ENCODE data around the gene DHRSX. TPM values are rescaled to one million over a fixed set of nuclear protein-coding genes. Genes with fewer than 3 reads are reported as not detected.

The DHRSX gene
- total and polyA plus RNA-seq, 2 of the 8 experiments (the other 6 are each of a cell fraction or from before 2014, with no cell fraction given), result 35.1 to 43.4 TPM

GRCh38 chrX:2487366-2487765 is 13.4 kb downstream of the DHRSX start:
- H2AFZ ChIP-seq (ENCODE audit: low read length), result no peak overlapping the region
- H4K20me1 ChIP-seq (replicated peaks in 1 of 2; ENCODE audit: control insufficient read depth in 1 of 2, insufficient read depth in 2 of 2, low read length in 2 of 2), result peaks cover 12 to 18% of the 10 kb centered on the region in 2 experiments
- peaks cover 2% of the 10 kb centered on the region; the same call in 1 of the 2 replicates for H3K23me2 ChIP-seq (ENCODE audit: low read depth, low read length)
- ChIA-PET CTCF (ENCODE audit: partially characterized antibody) (no interaction called here), POLR2A (ENCODE audit: partially characterized antibody) (no interaction called here)
- no peak overlapping the region for H2BK15ac ChIP-seq (ENCODE audit: low read length)
- H2BK5ac ChIP-seq (ENCODE audit: low read depth, low read length), result no peak overlapping the region
- H4K5ac ChIP-seq (ENCODE audit: insufficient read length, low read depth, low read length), result no peak overlapping the region
- no peak overlapping the region for H3K4ac ChIP-seq (replicated peaks; ENCODE audit: insufficient read length, low read depth, low read length)
- DNase-seq (ENCODE audit: low read depth in 1 of 2, low spot score in 2 of 2) (no peak), FAIRE-seq (no peak)
- H2BK120ac ChIP-seq (replicated peaks; ENCODE audit: low read depth, low read length), result no peak overlapping the region
- H3K56ac ChIP-seq (replicated peaks; ENCODE audit: insufficient read length, low read depth, low read length), result no peak overlapping the region
- no peak overlapping the region for H3K14ac ChIP-seq (ENCODE audit: insufficient read length)
- no peak overlapping the region for H2BK12ac ChIP-seq (ENCODE audit: low read depth, low read length)
- no peaks in the 10 kb centered on the region for H3K9me3 ChIP-seq (ENCODE audit: insufficient read depth in 2 of 2, low read depth in 1 of 2, low read length in 1 of 2)
- H3K23ac ChIP-seq (ENCODE audit: insufficient read length), result no peak overlapping the region
- no peak overlapping the region for H3K4me3 ChIP-seq (ENCODE audit: extremely low read depth in 1 of 4, insufficient read depth in 2 of 4, low read depth in 3 of 4, low read length in 4 of 4)
- WGBS, 2 experiments (ENCODE audit: extremely low coverage in 1 of 2, insufficient coverage in 1 of 2, insufficient read length in 1 of 2, insufficient replicate concordance in 2 of 2, low coverage in 1 of 2, low lambda C conversion rate in 2 of 2, missing lambda C conversion rate in 1 of 2), result 93% methylated on average over 16 of the region's 16 CpGs; no CpG with 5 or more reads in 1 of the 2 experiments
- H3K4me2 ChIP-seq (ENCODE audit: insufficient read depth in 1 of 2, low read depth in 2 of 2, low read length in 2 of 2), result no peak overlapping the region
- no peak overlapping the region for H4K8ac ChIP-seq (ENCODE audit: extremely low read depth, insufficient read depth, low read length)
- H2AK5ac ChIP-seq (ENCODE audit: low read depth, low read length), result no peak overlapping the region
- no peak overlapping the region for H3K27ac ChIP-seq (ENCODE audit: low read depth, low read length)
- no peaks in the 10 kb centered on the region for H3K27me3 ChIP-seq (replicated peaks in 1 of 4; ENCODE audit: control insufficient read depth in 3 of 4, extremely low read depth in 1 of 4, insufficient read depth in 3 of 4, low read length in 3 of 4)
- H3K4me1 ChIP-seq (replicated peaks in 1 of 4; ENCODE audit: control insufficient read depth in 3 of 4, insufficient read depth in 4 of 4, low read length in 3 of 4), result peaks cover 5 to 13% (median 10%) of the 10 kb centered on the region in 4 experiments
- no peak overlapping the region for H3K9ac ChIP-seq (replicated peaks in 1 of 4; ENCODE audit: extremely low read depth in 1 of 4, low read depth in 3 of 4, low read length in 3 of 4)
- H3K18ac ChIP-seq (ENCODE audit: extremely low read depth, low read length), result no peak overlapping the region
- peaks cover 6 to 84% of the 10 kb centered on the region in 2 experiments; a peak in 3 of 4 replicates for H3K79me2 ChIP-seq (ENCODE audit: control insufficient read depth in 1 of 2, insufficient read depth in 2 of 2, low read length in 2 of 2)
- TF ChIP-seq EGR1 (IDR thresholded peaks at IDR 0.05; ENCODE audit: borderline replicate concordance, low read depth, low read length) (no peak), CBX5 (IDR thresholded peaks at IDR 0.05; ENCODE audit: low read depth, low read length) (no peak), KDM1A (IDR thresholded peaks at IDR 0.05; ENCODE audit: borderline replicate concordance, low read length) (no peak), KDM5A (IDR thresholded peaks at IDR 0.05; ENCODE audit: low read length) (no peak), SP4 (IDR thresholded peaks at IDR 0.05; ENCODE audit: low read length) (no peak), POLR2AphosphoS5 (IDR thresholded peaks at IDR 0.05; ENCODE audit: low read depth, low read length) (no peak), MAX (IDR thresholded peaks at IDR 0.05) (no peak), CEBPB (IDR thresholded peaks at IDR 0.05; ENCODE audit: low read depth, low read length) (no peak), SIN3A (conservative IDR thresholded peaks at IDR 0.05 in 1 of 2, IDR thresholded peaks at IDR 0.05 in 1 of 2; ENCODE audit: low read depth in 1 of 2, low read length in 2 of 2) (no peak), NRF1 (IDR thresholded peaks at IDR 0.05; ENCODE audit: low read depth, low read length) (no peak), POLR2A (IDR thresholded peaks at IDR 0.05; ENCODE audit: control extremely low read depth in 1 of 2, low read depth in 2 of 2, low read length in 2 of 2) (no peak), SIX5 (IDR thresholded peaks at IDR 0.05; ENCODE audit: low read depth, low read length) (no peak)
- no peak overlapping the region for H4K91ac ChIP-seq (replicated peaks; ENCODE audit: insufficient read length, low read length)
- H3K79me1 ChIP-seq (ENCODE audit: low read depth, low read length), result peaks cover 16% of the 10 kb centered on the region
- H2BK20ac ChIP-seq (ENCODE audit: low read length), result no peak overlapping the region
- H3K36me3 ChIP-seq (ENCODE audit: control insufficient read depth in 2 of 4, insufficient read depth in 4 of 4, low read length in 3 of 4), result peaks cover 10 to 57% (median 36%) of the 10 kb centered on the region in 4 experiments; a peak in 7 of 8 replicates
